ENCODE results near the gene ZNF484. TPM values are rescaled to one million over a fixed set of nuclear protein-coding genes. Genes with fewer than 3 reads are reported as not detected.

ZNF484 gene
- total and polyA plus RNA-seq, 2 donors (not counting 3 experiments of a cell fraction or from before 2014, with no cell fraction given): 0.88 to 7.2 TPM

GRCh38 chr9:92882276-92882675 lies 4.4 kb upstream of the ZNF484 start:
- Histone ChIP-seq H3K4me2 (ENCODE audit: insufficient read depth, low read length) (no peak overlapping the region), H3K9me1 (replicated peaks; ENCODE audit: control insufficient read depth, extremely low read depth, insufficient read depth, low read length) (no peaks in the 10 kb centered on the region), H3K27ac (ENCODE audit: insufficient read depth, low read depth, low read length) (no peak overlapping the region), H3K9me3 (replicated peaks; ENCODE audit: control insufficient read depth, insufficient read depth, low read length) (no peaks in the 10 kb centered on the region), H3K36me3 (ENCODE audit: control insufficient read depth in 2 of 2, extremely low read depth in 1 of 2, insufficient read depth in 2 of 2, low read length in 2 of 2) (no peaks in the 10 kb centered on the region), H3K79me2 (ENCODE audit: control insufficient read depth, insufficient read depth, low read length) (peaks cover 5% of the 10 kb centered on the region), H3K9ac (replicated peaks; ENCODE audit: extremely low read depth, insufficient read depth, low read length) (no peak overlapping the region), H3K4me1 (ENCODE audit: control insufficient read depth, extremely low read depth, insufficient read depth, low read length) (no peaks in the 10 kb centered on the region), H2AFZ (ENCODE audit: low read depth, low read length) (no peak overlapping the region), H4K20me1 (replicated peaks; ENCODE audit: control insufficient read depth, extremely low read depth, insufficient read depth, low read length) (no peaks in the 10 kb centered on the region), H3K27me3 (ENCODE audit: control insufficient read depth in 2 of 2, insufficient read depth in 2 of 2, low read length in 2 of 2) (no peaks in the 10 kb centered on the region), H3K4me3 (replicated peaks in 1 of 3; ENCODE audit: insufficient read depth in 1 of 3, low read depth in 1 of 3, low read length in 3 of 3) (no peak overlapping the region)
- ChIA-PET CTCF (no interaction called here), POLR2A (no interaction called here)
- intact Hi-C loops (cut with micrococcal nuclease): no loop called here
- dilution Hi-C loops (cut with MboI; ENCODE audit: extremely low pct_ligation_motif_present, low sequenced_read_pairs): no loop called here
- BruUV-seq (replicated peaks): no TSS peak
- no peak for TF ChIP-seq GATA2 (IDR thresholded peaks at IDR 0.05; ENCODE audit: insufficient read depth, insufficient read length, low read depth, low read length)
- no peak for TF ChIP-seq JUN (IDR thresholded peaks at IDR 0.05; ENCODE audit: borderline replicate concordance, insufficient read depth, insufficient read length, low read depth)
- no peak for TF ChIP-seq POLR2AphosphoS5 (IDR thresholded peaks at IDR 0.05; ENCODE audit: insufficient read depth, low read depth, low read length)
- TF ChIP-seq MAX (IDR thresholded peaks at IDR 0.05; ENCODE audit: insufficient read depth, insufficient read length): no peak
- no peak for TF ChIP-seq POLR2A (IDR thresholded peaks at IDR 0.05; ENCODE audit: low read depth, low read length)
- TF ChIP-seq EZH2 (IDR thresholded peaks at IDR 0.05; ENCODE audit: borderline replicate concordance, low read depth, low read length, severe bottlenecking): no peak
- no peak for TF ChIP-seq MYC (IDR thresholded peaks at IDR 0.05; ENCODE audit: low read depth, low read length)
- no peak for TF ChIP-seq CTCF (IDR thresholded peaks at IDR 0.05; ENCODE audit: extremely low read depth in 1 of 2, insufficient read depth in 1 of 2, low read depth in 1 of 2, low read length in 2 of 2)
- no peak for TF ChIP-seq FOS (IDR thresholded peaks at IDR 0.05; ENCODE audit: borderline replicate concordance, insufficient read depth, low read length)
- no peak for FAIRE-seq
- no peak for DNase-seq (ENCODE audit: low read depth, low spot score)
